ENCODE measurements around the gene C3orf70.
A peak's percentile ranks its signal among the peaks of the same experiment; 100 is the strongest.

Gene C3orf70

GRCh38 chr3:185164428-185165217 is 11.8 kb upstream of the C3orf70 start:
- no peaks in the 10 kb centered on the region for H3K4me1 ChIP-seq (ENCODE audit: insufficient read depth, low read length)

DNA sequence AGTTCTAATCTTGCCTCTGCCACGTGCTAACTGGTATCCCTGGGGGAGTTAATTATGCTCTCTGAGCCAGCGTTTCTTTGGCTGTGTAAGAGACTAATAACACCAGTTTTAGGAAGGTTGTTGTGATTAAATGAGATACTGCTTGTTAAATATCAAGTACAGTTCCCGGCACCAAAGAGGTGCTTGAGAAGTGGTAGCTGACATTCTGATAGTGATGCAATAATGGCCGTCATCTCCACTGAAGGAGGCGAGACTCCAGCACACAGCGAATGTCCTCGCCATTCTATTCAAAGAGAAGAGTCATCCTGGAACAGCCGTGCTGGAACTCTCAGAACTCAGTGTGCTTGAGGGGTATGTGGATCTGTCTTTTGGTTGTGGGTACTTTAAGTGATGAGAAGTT is 9.8 kb upstream of the C3orf70 start:
- no peaks in the 10 kb centered on the region for H3K9me3 ChIP-seq (ENCODE audit: insufficient read depth, low read depth, low read length)
- no peak overlapping the region for H3K27ac ChIP-seq (ENCODE audit: low read length)
- no peak overlapping the region for H3K9ac ChIP-seq (ENCODE audit: low read depth, low read length)
- no peaks in the 10 kb centered on the region for H3K27me3 ChIP-seq (ENCODE audit: insufficient read depth, low read length)
- no peak overlapping the region for H3K4me3 ChIP-seq (ENCODE audit: low read length)
- no peaks in the 10 kb centered on the region for H3K4me1 ChIP-seq (ENCODE audit: insufficient read depth, low read length)
- H3K36me3 ChIP-seq (ENCODE audit: insufficient read depth, low read depth, low read length) = no peaks in the 10 kb centered on the region

More at GRCh38 chr3:185164428-185165217, 11.8 kb upstream of the C3orf70 start:
- Histone ChIP-seq H3K36me3 (ENCODE audit: insufficient read depth, low read depth, low read length) (no peaks in the 10 kb centered on the region), H3K27me3 (ENCODE audit: insufficient read depth, low read length) (no peaks in the 10 kb centered on the region), H3K9ac (ENCODE audit: low read depth, low read length) (no peak overlapping the region), H3K27ac (ENCODE audit: low read length) (no peak overlapping the region), H3K9me3 (ENCODE audit: insufficient read depth, low read depth, low read length) (no peaks in the 10 kb centered on the region), H3K4me3 (ENCODE audit: low read length) (no peak overlapping the region)

- H3K9me3 ChIP-seq (ENCODE audit: insufficient read depth, low read depth, low read length) = no peaks in the 10 kb centered on the region
- no peak overlapping the region for H3K9ac ChIP-seq (ENCODE audit: low read depth, low read length)
- no peak overlapping the region for H3K4me3 ChIP-seq (ENCODE audit: low read length)
- no peaks in the 10 kb centered on the region for H3K36me3 ChIP-seq (ENCODE audit: insufficient read depth, low read depth, low read length)
- no peak overlapping the region for H3K27ac ChIP-seq (ENCODE audit: low read length)
- H3K27me3 ChIP-seq (ENCODE audit: insufficient read depth, low read length) = no peaks in the 10 kb centered on the region
- no peaks in the 10 kb centered on the region for H3K4me1 ChIP-seq (ENCODE audit: insufficient read depth, low read length)
Measured at GRCh38 chr3:185161761-185162160, 8.9 kb upstream of the C3orf70 start.

GRCh38 chr3:185157347-185157746 is 4.5 kb upstream of the C3orf70 start:
- Histone ChIP-seq H3K9me3 (ENCODE audit: insufficient read depth, low read depth, low read length) (no peaks in the 10 kb centered on the region), H3K4me1 (ENCODE audit: insufficient read depth, low read length) (peaks cover 3% of the 10 kb centered on the region; the same call in 1 of the 2 replicates), H3K27me3 (ENCODE audit: insufficient read depth, low read length) (peaks cover 21% of the 10 kb centered on the region), H3K9ac (ENCODE audit: low read depth, low read length) (no peak overlapping the region), H3K36me3 (ENCODE audit: insufficient read depth, low read depth, low read length) (no peaks in the 10 kb centered on the region), H3K27ac (ENCODE audit: low read length) (no peak overlapping the region), H3K4me3 (ENCODE audit: low read length) (no peak overlapping the region)

DNA sequence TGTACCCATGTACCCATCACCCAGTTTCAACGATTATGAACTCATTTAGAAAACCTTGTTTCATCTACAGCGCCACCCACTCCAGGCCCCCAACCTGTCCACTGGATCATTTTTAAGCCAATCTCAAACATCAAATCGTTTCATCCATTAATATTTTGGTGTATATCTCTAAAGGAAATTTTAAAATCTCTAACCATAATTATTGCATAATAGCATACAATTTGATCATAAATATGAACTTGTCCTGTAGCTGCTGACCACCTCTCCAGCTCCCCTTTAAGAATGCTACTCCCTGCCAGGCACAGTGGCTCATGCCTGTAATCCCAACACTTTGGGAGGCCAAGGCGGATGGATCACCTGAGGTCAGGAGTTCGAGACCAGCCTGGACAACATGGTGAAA is 2.8 kb upstream of the C3orf70 start:
- no peaks in the 10 kb centered on the region for H3K36me3 ChIP-seq (ENCODE audit: insufficient read depth, low read depth, low read length)
- peaks cover 6% of the 10 kb centered on the region; the same call in 1 of the 2 replicates for H3K4me1 ChIP-seq (ENCODE audit: insufficient read depth, low read length)
- H3K9me3 ChIP-seq (ENCODE audit: insufficient read depth, low read depth, low read length) = no peaks in the 10 kb centered on the region
- H3K27ac ChIP-seq (ENCODE audit: low read length) = no peak overlapping the region
- peaks cover 37% of the 10 kb centered on the region for H3K27me3 ChIP-seq (ENCODE audit: insufficient read depth, low read length)
- no peak overlapping the region for H3K9ac ChIP-seq (ENCODE audit: low read depth, low read length)
- H3K4me3 ChIP-seq (ENCODE audit: low read length) = no peak overlapping the region

DNA sequence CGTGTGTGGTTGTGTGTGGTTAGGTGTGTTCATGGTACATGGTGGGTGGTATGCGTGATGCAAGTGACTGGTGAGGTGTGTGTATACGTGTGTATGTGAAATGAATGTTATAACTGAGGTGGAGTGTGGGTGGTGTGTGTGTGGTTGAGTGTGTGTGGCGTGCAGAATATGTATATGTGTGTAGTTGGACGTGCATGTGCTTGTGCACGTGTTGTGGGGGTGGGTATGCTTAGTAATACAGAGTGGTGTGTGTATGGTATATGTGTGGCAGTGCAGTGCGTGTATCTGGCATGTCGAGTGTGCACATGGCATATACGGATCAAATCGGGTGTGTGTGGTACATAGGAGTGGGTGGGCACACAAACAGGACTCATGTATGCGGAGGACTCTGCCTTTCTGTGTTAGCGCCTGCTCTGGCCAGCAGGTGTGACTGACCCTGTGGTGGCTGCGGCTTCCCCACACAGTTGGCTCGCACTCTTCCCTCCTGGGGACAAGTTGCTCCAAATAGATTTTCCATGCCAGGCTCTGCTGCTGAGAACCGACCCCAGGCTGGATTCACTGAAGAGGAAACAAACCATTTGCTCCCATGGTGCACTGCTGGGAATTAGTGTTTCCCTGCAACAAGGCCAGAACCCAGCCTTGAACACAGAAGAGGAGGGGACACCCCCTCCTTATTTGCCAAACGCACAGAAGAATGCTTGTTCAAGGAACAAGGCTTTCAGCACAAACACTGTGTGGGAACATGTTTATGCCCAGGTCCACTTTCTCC is 1.2 kb upstream of the C3orf70 start:
- Histone ChIP-seq H3K36me3 (ENCODE audit: insufficient read depth, low read depth, low read length) (no peaks in the 10 kb centered on the region), H3K9ac (ENCODE audit: low read depth, low read length) (no peak overlapping the region; the same call in 1 of the 2 replicates), H3K9me3 (ENCODE audit: insufficient read depth, low read depth, low read length) (no peaks in the 10 kb centered on the region), H3K27ac (ENCODE audit: low read length) (no peak overlapping the region), H3K27me3 (ENCODE audit: insufficient read depth, low read length) (peaks cover 50% of the 10 kb centered on the region), H3K4me1 (ENCODE audit: insufficient read depth, low read length) (peaks cover 6% of the 10 kb centered on the region; the same call in 1 of the 2 replicates), H3K4me3 (ENCODE audit: low read length) (peak overlapping the region; percentile 82; the same call in 1 of the 2 replicates)

DNA sequence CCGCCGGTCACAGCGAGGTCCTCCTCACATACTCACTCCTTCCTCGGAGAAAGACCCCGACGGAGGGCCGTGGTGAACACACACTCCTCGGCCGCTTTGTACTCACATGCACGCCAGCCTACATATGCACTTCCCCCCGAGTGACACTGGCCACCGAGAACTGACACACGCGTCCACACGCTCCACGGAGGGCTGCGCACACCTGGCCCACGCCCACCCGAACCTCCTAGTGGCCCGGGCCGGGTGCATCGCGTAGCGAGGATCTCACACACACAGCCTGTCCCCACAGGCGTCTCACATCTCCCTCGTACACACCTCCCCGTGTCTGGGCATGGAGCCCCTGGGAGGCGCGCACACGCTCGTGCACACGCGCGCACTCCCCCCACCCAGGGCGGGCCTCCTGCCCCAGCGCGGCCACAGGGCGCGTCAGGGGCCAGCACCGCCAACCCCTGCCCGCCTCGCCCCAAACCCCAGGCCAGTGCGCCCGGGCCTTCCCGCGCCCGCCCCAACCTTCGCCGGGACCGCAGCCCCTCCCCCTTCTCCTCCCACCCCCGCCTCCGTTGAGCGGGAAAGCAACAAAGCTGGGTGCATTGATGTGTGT is 411 bp upstream of the C3orf70 start:
- Histone ChIP-seq H3K36me3 (ENCODE audit: insufficient read depth, low read depth, low read length) (no peaks in the 10 kb centered on the region), H3K4me3 (ENCODE audit: low read length) (peak overlapping the region; percentile 82), H3K9me3 (ENCODE audit: insufficient read depth, low read depth, low read length) (no peaks in the 10 kb centered on the region), H3K27me3 (ENCODE audit: insufficient read depth, low read length) (peaks cover 50% of the 10 kb centered on the region), H3K27ac (ENCODE audit: low read length) (no peak overlapping the region), H3K9ac (ENCODE audit: low read depth, low read length) (peak overlapping the region; percentile 76; the same call in 1 of the 2 replicates), H3K4me1 (ENCODE audit: insufficient read depth, low read length) (peaks cover 6% of the 10 kb centered on the region; the same call in 1 of the 2 replicates)

DNA sequence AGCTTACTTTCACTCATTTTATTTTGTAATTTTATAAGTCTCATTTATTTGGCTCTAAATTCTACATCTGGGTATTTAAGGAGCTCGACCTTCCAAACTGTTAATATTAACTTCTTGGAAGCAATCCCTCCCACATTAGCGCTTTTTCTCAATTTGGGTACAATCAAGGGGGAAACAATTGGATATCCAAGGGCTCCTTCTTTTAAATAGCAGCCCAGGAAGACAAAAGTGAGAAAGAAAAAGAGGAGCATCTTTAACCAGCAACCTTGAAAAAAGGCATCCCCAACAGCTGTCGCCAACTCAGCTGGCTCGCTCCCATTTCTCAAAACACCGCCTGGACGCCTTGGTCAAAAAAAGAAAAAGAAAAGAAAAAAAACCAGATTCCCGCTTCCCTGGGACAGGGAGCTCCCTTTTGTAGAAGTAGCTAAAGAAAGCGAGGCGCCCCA is 873 bp downstream of the C3orf70 start:
- peak overlapping the region; percentile 82 for H3K4me3 ChIP-seq (ENCODE audit: low read length)
- H3K4me1 ChIP-seq (ENCODE audit: insufficient read depth, low read length) = peaks cover 9% of the 10 kb centered on the region; the same call in 1 of the 2 replicates
- no peaks in the 10 kb centered on the region for H3K9me3 ChIP-seq (ENCODE audit: insufficient read depth, low read depth, low read length)
- no peaks in the 10 kb centered on the region for H3K36me3 ChIP-seq (ENCODE audit: insufficient read depth, low read depth, low read length)
- peaks cover 50% of the 10 kb centered on the region for H3K27me3 ChIP-seq (ENCODE audit: insufficient read depth, low read length)
- no peak overlapping the region for H3K27ac ChIP-seq (ENCODE audit: low read length)
- H3K9ac ChIP-seq (ENCODE audit: low read depth, low read length) = peak overlapping the region; percentile 43; the same call in 1 of the 2 replicates

DNA sequence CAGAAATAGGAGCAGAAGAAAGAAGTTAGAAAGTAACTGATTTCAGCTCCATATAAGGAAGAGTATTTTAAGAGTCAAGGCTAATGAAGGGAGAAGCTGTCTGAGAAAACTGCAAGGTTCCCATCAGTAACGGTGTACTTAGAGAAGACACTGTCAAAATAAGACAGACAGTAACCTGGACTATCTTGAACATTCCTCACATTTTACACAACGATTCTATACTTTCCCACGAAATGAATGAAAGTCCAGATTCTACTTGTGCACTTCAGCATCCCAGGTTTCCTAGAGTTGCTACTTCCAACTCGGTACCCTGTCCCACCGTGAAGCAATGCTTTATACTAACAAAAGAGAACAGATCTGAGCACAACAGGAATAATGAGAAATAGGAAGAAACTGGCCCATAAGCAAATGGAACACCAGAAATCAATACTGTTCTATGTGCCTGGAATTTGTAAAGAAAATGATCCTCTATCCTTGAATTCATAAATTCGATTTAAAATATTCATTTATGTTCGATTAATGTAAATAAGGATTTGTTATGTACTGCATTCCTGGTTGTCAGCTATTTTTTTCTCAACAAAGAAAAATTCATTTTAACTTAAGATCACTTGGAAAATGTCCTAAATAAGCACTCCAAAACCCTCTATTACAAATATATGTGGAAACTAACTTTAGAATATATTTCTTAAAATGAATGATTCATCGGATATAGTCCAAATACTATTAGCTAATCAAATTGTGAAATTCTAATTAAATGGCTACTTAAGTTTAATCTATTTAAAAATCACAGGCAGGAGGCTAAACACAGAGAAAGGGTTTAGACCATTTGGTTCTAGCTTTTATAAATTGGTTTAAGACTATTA is 1.5 kb downstream of the C3orf70 start:
- Histone ChIP-seq H3K27me3 (ENCODE audit: insufficient read depth, low read length) (peaks cover 50% of the 10 kb centered on the region), H3K9ac (ENCODE audit: low read depth, low read length) (peak overlapping the region; percentile 43; the same call in 1 of the 2 replicates), H3K9me3 (ENCODE audit: insufficient read depth, low read depth, low read length) (no peaks in the 10 kb centered on the region), H3K27ac (ENCODE audit: low read length) (no peak overlapping the region), H3K4me3 (ENCODE audit: low read length) (peak overlapping the region; percentile 82), H3K4me1 (ENCODE audit: insufficient read depth, low read length) (peaks cover 13% of the 10 kb centered on the region; the same call in 1 of the 2 replicates), H3K36me3 (ENCODE audit: insufficient read depth, low read depth, low read length) (no peaks in the 10 kb centered on the region)

- no peak overlapping the region for H3K27ac ChIP-seq (ENCODE audit: low read length)
- H3K9ac ChIP-seq (ENCODE audit: low read depth, low read length) = no peak overlapping the region
- no peaks in the 10 kb centered on the region for H3K36me3 ChIP-seq (ENCODE audit: insufficient read depth, low read depth, low read length)
- H3K4me3 ChIP-seq (ENCODE audit: low read length) = no peak overlapping the region; the same call in 1 of the 2 replicates
- H3K9me3 ChIP-seq (ENCODE audit: insufficient read depth, low read depth, low read length) = no peaks in the 10 kb centered on the region
- peaks cover 50% of the 10 kb centered on the region for H3K27me3 ChIP-seq (ENCODE audit: insufficient read depth, low read length)
- H3K4me1 ChIP-seq (ENCODE audit: insufficient read depth, low read length) = peaks cover 13% of the 10 kb centered on the region; the same call in 1 of the 2 replicates
Measured at GRCh38 chr3:185150561-185150960, 2.3 kb downstream of the C3orf70 start.

DNA sequence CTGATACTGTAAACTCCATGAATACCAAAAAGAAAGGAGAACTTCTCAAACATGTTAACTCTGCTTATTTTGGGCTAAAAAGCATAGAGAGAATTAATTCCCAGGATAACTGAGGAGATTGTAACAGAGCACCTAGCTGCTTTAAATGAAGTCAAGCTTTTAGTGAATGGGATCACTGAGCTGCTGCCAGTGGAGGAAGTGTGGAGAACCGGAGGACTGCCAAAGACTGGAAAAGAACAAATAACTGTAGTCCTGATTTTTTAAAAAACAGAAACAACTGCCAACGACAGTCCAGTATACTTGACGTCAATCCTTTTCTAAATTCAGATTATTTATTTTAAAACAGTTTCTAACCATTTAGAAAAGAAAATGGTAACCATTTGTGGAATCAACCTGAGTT is 3.3 kb downstream of the C3orf70 start:
- peaks cover 49% of the 10 kb centered on the region for H3K27me3 ChIP-seq (ENCODE audit: insufficient read depth, low read length)
- H3K36me3 ChIP-seq (ENCODE audit: insufficient read depth, low read depth, low read length) = no peaks in the 10 kb centered on the region
- H3K4me1 ChIP-seq (ENCODE audit: insufficient read depth, low read length) = peaks cover 13% of the 10 kb centered on the region; the same call in 1 of the 2 replicates
- no peak overlapping the region for H3K9ac ChIP-seq (ENCODE audit: low read depth, low read length)
- no peak overlapping the region for H3K4me3 ChIP-seq (ENCODE audit: low read length)
- H3K27ac ChIP-seq (ENCODE audit: low read length) = no peak overlapping the region
- no peaks in the 10 kb centered on the region for H3K9me3 ChIP-seq (ENCODE audit: insufficient read depth, low read depth, low read length)
